8988T (cell line): Measurements from ENCODE around the gene TIGD4.
"Not testable (repeated sequence)": the region's sequence is repeated elsewhere in the genome, so short reads cannot be mapped to it uniquely, and the experiment has no call there.

Experiments
- DNase-seq: peaks from one replicate; pipeline ENCODE4 v3.0.0; 2011

Gene TIGD4

GRCh38 chr4:152778656-152779512, 646 bp downstream of the TIGD4 start:
- DNase-seq, result no peak

GRCh38 chr4:152777488-152777887, 2.0 kb downstream of the TIGD4 start:
- DNase-seq, result no peak

GRCh38 chr4:152776352-152776751, 3.2 kb downstream of the TIGD4 start:
- DNase-seq, result no peak

- no peak for DNase-seq
These were observed 5.6 kb downstream of the TIGD4 start for GRCh38 chr4:152773953-152774352.

- no peak for DNase-seq
These were observed 6.2 kb downstream of the TIGD4 start for GRCh38 chr4:152773339-152773738.

- no peak for DNase-seq
These were observed 7.6 kb downstream of the TIGD4 start for GRCh38 chr4:152771741-152772533.

- not testable (repeated sequence) for DNase-seq
These were observed 14.3 kb downstream of the TIGD4 start for GRCh38 chr4:152765069-152765737.

- no peak for DNase-seq
These were observed 15.7 kb downstream of the TIGD4 start for GRCh38 chr4:152763796-152764195.

DNA sequence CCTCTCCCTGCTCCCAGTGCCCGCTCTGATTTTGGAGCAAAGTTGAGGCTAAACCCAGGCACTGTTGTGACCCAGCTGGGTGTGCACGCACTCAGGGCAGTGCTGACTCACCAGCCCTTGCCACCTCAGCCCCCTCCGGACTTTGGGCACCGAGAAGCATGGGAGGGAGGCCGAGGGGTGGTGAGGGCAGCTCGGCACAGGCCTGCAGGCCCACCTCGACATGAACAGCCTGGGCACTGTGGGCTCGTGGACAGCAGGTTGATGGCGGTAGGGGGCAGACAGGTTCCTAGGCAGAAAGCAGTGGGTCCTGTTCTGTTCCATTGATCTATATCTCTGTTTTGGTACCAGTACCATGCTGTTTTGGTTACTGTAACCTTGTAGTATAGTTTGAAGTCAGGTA, 30.9 kb downstream of the TIGD4 start:
- no peak for DNase-seq

GRCh38 chr4:152747444-152747843, 32.1 kb downstream of the TIGD4 start:
- no peak for DNase-seq

DNA sequence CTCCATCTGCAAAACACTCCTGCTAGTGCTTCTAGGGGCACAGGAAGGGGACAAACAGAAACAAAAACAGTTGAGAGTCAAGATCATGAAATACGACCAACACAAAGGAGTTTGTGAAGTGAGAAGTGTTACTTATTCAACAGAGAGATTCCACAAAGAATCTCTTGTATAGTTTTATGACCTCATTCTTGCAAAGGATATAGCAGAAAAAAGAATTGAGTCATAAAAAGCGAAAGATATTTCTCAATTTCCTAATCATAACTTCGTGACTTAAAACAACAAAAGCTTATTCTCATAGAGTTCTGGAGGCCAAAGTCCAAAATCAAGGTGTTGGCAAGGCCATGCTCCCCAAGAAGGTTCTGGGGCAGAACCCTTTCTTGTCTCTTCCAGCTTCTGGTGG, 40.7 kb downstream of the TIGD4 start:
- no peak for DNase-seq

DNA sequence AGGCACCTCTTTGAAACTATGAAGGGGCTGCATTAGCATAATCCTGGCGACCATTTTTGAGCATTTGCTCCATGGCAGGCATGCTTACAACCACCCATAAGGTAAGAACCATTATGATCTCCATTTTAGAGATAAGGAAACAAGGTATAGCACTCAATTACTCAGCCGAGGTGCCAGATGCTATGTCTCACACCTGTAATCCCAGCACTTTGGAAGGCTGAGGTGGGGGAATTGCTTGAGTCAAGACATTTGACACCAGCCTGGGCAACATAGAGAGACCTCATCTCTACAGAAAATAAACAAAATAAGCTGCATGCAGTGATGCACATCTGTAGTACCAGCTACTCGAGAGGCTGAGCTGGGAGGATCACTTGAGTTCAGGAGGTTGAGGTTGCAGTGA, 43.6 kb downstream of the TIGD4 start:
- DNase-seq, result no peak

DNA sequence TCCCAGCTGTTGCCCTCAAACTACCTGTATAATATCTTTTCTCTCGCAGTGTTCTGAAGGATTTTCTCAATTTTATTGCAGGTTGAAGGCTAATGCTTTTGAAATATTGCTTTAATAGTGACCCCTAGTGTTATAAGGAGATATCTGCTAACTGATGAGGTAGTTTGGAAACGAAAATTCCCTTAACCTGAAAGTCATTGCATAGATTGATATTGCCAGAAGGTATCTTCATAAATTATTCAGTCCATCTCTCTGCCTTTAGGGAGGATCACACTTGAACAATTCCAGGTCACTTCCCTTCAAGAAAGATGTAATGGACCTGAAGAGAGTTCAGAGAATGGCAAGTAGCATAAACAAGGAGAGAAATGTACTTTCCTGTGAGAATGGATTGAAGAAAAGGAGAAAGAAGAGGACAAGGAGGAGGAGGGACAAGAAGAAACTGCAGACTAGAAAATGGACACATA, 44.1 kb downstream of the TIGD4 start:
- DNase-seq, result no peak

DNA sequence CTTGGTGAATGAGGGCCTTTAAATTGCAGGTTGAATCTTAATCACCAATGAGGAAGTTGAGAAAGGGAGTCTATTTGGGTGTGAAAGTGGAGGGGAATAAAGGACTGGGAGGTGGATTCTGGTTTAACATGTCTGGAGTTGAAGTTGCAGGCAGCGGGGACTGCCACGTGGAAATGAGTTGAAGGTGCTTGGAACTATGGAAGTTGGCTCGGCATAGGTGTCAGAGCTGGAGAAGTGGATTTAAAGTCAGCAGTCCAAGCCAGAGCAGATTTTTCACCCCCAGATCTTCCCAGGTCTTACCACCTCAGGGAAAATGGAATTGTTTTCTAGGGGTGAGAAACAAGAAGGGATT, 44.9 kb downstream of the TIGD4 start:
- no peak for DNase-seq

DNA sequence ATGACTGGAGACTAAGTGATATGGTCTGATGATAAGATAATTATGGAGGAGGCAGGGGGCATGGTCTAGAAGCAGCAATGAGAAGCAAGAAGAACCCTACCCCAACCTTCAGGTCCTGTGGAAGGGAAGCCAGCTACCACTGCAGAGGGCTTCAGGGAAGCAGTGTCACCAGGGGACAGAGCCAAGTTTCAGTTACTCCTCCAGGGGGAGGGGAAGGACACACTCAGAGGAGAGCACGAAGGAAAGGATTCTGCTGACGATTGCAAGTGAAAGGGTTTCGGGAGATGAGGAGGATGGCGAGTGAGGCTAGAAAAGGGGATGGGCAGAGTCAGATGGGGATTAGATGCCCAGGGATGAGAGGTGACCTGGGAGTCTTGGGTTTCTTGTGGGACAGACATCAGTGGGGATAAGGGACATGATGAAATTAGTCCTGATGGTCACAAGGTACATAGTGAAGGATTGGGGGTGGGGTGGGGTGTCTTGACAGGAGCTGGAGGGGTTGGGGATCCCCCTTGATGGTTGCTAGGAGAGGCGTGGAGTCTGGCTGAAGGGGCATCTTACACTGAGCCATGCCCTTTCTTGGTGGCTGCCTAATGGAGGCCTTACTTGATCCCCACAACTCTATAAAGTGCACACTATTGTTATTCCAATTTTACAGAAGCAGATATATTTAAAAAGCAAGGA, 45.4 kb downstream of the TIGD4 start:
- DNase-seq, result no peak

DNA sequence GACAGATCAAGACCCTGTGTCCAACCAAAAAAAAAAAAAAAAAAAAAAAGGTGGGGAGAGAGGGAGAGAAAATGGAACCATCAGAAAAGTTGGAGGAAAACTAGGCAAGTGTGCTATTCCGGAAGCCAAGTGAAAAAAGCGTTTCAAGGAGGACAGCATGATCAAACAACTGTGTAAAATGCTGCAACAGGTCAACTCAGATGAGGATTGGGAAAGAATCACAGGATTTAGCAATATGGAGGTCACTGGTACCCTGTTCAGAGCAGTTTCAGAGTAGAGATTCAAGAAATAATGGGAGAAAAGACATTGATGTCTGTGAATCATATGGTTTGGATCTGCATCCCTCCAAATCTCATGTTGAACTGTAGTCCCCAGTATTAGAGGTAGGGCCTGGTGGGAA, 47.5 kb downstream of the TIGD4 start:
- DNase-seq, result no peak

DNA sequence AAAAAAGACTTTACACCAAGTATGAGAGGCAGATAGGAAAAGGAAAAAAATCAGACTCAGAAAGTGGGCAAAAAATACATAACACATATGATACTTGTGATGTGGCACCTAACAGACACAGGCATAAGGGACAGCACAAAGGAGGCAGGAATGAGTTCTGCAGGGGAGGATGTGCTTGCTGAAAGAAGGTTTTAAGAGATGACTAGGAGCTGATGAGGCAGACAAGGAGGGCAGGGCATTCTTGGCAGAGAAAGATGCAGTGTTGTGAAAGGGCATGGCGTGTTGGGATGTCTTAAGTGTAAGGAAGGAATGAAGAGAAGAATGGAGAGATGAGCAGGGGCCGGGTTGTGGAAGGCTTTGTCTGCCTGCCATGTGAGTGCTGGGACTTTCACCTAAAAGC, 50.1 kb downstream of the TIGD4 start:
- no peak for DNase-seq

- DNase-seq, result no peak
These were observed 51.2 kb downstream of the TIGD4 start for GRCh38 chr4:152728343-152728742.

DNA sequence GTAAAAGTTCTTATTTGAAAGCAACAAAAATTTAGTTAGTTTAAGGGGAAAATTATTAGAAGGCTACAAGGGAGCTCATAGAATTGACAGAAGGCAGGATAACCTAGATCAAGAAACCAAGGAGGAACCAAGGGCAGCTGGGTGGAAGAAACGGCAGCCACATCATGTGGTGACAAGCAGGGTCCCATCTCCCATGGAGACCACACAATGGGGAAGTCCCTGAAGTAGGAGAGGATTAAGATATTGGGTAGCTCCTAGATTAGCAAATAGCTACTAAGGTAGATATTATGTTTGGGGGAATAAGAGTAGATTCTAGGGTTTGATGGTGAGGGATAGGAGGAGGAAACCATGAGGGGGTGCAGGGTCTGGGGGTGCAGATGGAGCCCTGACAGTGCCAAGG, 51.7 kb downstream of the TIGD4 start:
- DNase-seq, result no peak

DNA sequence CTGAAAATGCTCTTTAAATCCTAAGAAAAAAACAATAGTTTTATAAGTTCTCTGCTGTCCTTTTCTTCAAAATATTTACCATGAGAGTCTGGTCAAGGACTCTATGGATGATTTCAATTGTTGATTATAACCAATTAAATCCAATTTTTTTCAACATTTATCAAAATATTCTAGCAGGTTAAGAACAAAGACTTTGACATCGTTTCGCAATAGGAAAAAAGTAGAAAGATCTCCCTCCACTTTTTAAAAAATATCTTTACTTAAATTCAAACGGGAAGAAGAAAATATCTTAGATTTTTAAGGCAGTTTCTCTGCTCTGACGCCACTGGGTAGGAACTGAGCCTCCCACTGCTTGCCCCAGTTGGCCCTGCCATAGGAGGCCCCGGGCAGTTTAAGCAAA, 55.0 kb downstream of the TIGD4 start:
- DNase-seq, result no peak

GRCh38 chr4:152723236-152723635, 56.3 kb downstream of the TIGD4 start:
- no peak for DNase-seq

DNA sequence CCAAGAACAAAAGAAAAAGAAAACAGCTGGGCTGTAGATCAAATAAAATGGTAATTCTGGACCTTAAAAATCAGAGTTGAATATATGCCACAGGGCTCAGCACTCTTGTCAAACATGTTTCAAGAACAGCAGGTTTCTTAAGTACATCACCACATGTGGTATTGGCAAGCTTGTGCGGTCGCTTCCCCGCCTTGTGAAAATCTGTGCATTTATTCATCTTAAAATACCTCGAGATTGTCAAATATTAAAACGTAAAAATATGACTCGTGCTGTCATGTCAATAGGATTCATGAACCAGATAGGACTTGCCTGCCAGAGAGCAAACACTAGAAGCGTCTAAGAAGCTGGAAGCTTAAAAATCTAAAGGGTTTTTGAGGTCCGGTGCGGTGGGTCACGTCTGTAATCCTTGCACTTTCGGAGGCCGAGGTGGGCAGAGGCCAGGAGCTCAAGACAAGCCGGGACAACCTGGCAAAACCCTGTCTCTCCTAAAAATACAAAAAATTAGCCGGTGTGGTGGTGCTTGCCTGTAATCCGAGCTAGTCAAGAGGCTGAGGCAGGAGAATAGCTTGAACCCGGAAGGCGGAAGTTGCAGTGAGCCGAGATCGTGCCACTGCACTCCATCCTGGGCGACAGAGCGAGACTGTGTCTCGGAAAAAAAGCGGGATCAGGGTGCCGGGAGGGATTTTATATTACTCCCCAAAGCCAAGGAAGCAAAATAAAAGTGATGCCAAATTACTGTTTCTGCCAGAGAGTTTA, 59.6 kb downstream of the TIGD4 start:
- no peak for DNase-seq
